HEK293T (cell line): ENCODE results near the gene CLDN6.

Experiments
- BHLHE40 ChIP-seq: fragments of 450-650 bp; IDR thresholded peaks from 2 replicates; pipeline ENCODE4 v1.6.1; 2016; ENCODE audit warnings: mild to moderate bottlenecking, moderate library complexity, borderline replicate concordance
- ELF4 ChIP-seq: fragments of 450-650 bp; IDR thresholded peaks from 2 replicates; pipeline ENCODE4 v1.6.1; 2017; ENCODE audit warnings: antibody characterized with exemption
- FOXA1 ChIP-seq: fragments of 450-650 bp; IDR thresholded peaks from 2 replicates; pipeline ENCODE4 v1.6.1; 2016; ENCODE audit warnings: mild to moderate bottlenecking
- FOXK2 ChIP-seq: fragments of 450-650 bp; IDR thresholded peaks from 2 replicates; pipeline ENCODE4 v1.6.1; 2016; ENCODE audit warnings: mild to moderate bottlenecking
- FOXM1 ChIP-seq: fragments of 450-650 bp; IDR thresholded peaks from 2 replicates; pipeline ENCODE4 v1.6.1; 2017; ENCODE audit warnings: mild to moderate bottlenecking, borderline replicate concordance
- HDGF ChIP-seq: fragments of 450-650 bp; IDR thresholded peaks from 2 replicates; pipeline ENCODE4 v1.6.1; 2017; ENCODE audit warnings: antibody characterized with exemption, borderline replicate concordance
- LEF1 ChIP-seq: fragments of 450-650 bp; IDR thresholded peaks from 2 replicates; pipeline ENCODE4 v1.6.1; 2017; ENCODE audit warnings: mild to moderate bottlenecking, borderline replicate concordance
- NFRKB ChIP-seq: fragments of 450-650 bp; IDR thresholded peaks from 2 replicates; pipeline ENCODE4 v1.6.1; 2016; ENCODE audit warnings: mild to moderate bottlenecking, moderate library complexity
- SP1 ChIP-seq: fragments of 450-650 bp; IDR thresholded peaks from 2 replicates; pipeline ENCODE4 v1.6.1; 2017
- TARDBP ChIP-seq: fragments of 450-650 bp; IDR thresholded peaks from 2 replicates; pipeline ENCODE4 v1.6.1; 2016
- ZNF384 ChIP-seq: fragments of 450-650 bp; IDR thresholded peaks from 2 replicates; pipeline ENCODE4 v1.6.1; 2016
- TF ChIP-seq, protein P1 (sequence below): fragments of 450-650 bp; IDR thresholded peaks from 2 replicates; pipeline ENCODE4 v1.6.1; 2016

DNA sequence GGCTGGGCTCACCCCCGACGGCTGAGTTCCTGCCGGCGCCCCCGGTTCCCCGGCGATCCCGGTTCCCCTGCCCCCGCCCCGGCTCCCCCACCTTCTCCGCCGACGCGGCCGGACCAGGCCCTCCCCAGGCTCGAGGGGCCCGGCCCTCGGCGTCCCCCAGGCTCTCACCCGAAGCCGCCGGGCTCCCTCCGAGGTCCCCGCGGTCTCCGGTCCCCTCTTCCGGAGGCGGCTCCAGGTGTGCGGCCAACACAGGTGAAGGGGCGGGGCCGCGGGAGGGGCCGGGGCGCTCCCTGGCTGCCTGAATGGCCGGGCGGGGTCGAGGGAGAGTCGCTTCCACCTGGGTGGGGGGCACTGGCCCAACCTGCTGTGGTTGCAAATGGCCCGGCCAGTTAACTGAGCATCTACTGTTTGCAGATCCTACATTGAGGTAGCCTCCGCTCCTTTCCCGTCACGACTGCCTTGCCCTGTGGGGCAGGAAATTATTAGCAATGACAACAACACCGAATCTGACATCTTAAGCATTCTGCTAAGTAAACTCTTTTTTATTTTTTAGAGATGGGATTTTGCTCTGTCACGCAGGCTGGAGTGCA, 18.8 kb upstream of the CLDN6 start, which contains the start of gene BICDL2:
- TF ChIP-seq FOXM1 (no peak), NFRKB (no peak), LEF1 (no peak), SP1 (no peak), TARDBP (no peak), FOXK2 (no peak), BHLHE40 (no peak), ZNF384 (no peak), FOXA1 (no peak), HDGF (no peak), ELF4 (no peak)
- TF ChIP-seq, protein P1, sequence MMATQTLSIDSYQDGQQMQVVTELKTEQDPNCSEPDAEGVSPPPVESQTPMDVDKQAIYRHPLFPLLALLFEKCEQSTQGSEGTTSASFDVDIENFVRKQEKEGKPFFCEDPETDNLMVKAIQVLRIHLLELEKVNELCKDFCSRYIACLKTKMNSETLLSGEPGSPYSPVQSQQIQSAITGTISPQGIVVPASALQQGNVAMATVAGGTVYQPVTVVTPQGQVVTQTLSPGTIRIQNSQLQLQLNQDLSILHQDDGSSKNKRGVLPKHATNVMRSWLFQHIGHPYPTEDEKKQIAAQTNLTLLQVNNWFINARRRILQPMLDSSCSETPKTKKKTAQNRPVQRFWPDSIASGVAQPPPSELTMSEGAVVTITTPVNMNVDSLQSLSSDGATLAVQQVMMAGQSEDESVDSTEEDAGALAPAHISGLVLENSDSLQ, result no peak
